SK-N-SH (cell line): ENCODE data around the gene TBL3.

Experiments
- CHD2 ChIP-seq: fragments of 150-350 bp; IDR thresholded peaks from 2 replicates; pipeline ENCODE4 v1.6.1; 2018; ENCODE audit warnings: low read length; ENCODE audit not compliant: partially characterized antibody
- EP300 ChIP-seq, 2 experiments: IDR thresholded peaks; 2 replicates each; pipeline versions ENCODE4 v1.4.0 to v1.6.1; 2012; ENCODE audit warnings: borderline replicate concordance in 1 of 2, low read depth in 1 of 2, low read length in 1 of 2
- EZH2phosphoT487 ChIP-seq: fragments of 200-600 bp; sonication (generic); IDR thresholded peaks from 2 replicates; pipeline ENCODE4 v1.6.1; 2017; ENCODE audit warnings: low read depth, mixed run types, mild to moderate bottlenecking, antibody characterized with exemption, moderate library complexity, borderline replicate concordance
- FOXM1 ChIP-seq: IDR thresholded peaks from 2 replicates; pipeline ENCODE4 v1.4.0; 2012; ENCODE audit warnings: low read depth, mild to moderate bottlenecking
- GATA2 ChIP-seq: sonication (generic); formaldehyde crosslinking; IDR thresholded peaks from 2 replicates; pipeline ENCODE4 v1.5.0; 2020; ENCODE audit warnings: mild to moderate bottlenecking, missing genetic modification reagents
- IRF3 ChIP-seq: fragments of 150-350 bp; IDR thresholded peaks from 2 replicates; pipeline ENCODE4 v1.6.1; 2016; ENCODE audit warnings: mild to moderate bottlenecking, low read depth, low read length
- POLR2AphosphoS5 ChIP-seq: IDR thresholded peaks from 2 replicates; pipeline ENCODE4 v1.6.1; 2012; ENCODE audit warnings: low read depth, low read length
- RAD21 ChIP-seq: IDR thresholded peaks from 2 replicates; pipeline ENCODE4 v1.6.1; 2012; ENCODE audit warnings: mild to moderate bottlenecking, low read length
- RCOR1 ChIP-seq: fragments of 150-350 bp; IDR thresholded peaks from 2 replicates; pipeline ENCODE4 v1.6.1; 2017; ENCODE audit warnings: antibody characterized with exemption, low read length
- TAF1 ChIP-seq: IDR thresholded peaks from 2 replicates; pipeline ENCODE4 v1.6.1; 2012; ENCODE audit warnings: low read depth, mild to moderate bottlenecking, low read length, moderate library complexity, borderline replicate concordance
- YY1 ChIP-seq: IDR thresholded peaks from 2 replicates; pipeline ENCODE4 v1.4.0; 2012; ENCODE audit warnings: low read depth, mild to moderate bottlenecking
- TF ChIP-seq, protein P1 (sequence below): fragments of 200-600 bp; sonication (generic); IDR thresholded peaks from 2 replicates; pipeline ENCODE4 v1.6.1; 2017; ENCODE audit warnings: antibody characterized with exemption, mild to moderate bottlenecking, moderate library complexity
- TF ChIP-seq, protein P2 (sequence below): IDR thresholded peaks from 2 replicates; pipeline ENCODE4 v1.6.1; 2012; ENCODE audit warnings: mild to moderate bottlenecking, low read depth, low read length, moderate library complexity

DNA sequence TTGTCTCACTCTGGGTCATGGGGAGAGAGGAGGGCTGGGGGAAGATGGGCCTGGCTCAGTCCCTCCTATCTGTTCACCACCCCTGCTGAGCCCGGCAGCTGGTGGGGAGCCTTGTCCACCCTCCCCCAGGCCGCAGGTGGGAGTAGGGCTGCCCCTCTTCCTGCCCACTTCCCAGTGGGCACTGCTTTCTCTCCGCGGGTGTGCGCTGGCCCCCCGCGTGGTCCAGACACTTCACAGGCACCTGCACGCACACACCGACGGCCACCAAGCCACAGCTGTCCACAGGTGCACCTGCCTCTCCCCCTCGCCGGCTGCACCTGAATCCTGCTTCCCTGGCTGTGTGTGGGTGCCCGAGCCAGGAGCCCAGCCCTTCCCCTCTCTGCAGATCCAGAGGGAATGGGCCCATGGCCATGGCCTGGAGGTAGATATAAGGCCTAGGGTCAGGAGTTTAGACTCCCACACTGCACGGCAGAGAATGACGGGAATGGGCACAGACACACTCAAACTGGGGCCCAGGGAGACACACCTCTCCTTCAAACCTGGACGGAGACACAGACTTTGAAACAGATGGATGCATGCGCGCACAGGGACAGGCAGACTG is 56.9 kb downstream of the TBL3 start:
- TF ChIP-seq IRF3 (no peak), POLR2AphosphoS5 (no peak), FOXM1 (no peak), RAD21 (no peak), TAF1 (no peak), CHD2 (no peak), GATA2 (no peak), YY1 (no peak), EP300 (IDR thresholded peaks at IDR 0.05; ENCODE audit: borderline replicate concordance in 1 of 2, low read depth in 1 of 2, low read length in 1 of 2) (no peak), EZH2phosphoT487 (no peak), RCOR1 (no peak)
- TF ChIP-seq, protein P1, sequence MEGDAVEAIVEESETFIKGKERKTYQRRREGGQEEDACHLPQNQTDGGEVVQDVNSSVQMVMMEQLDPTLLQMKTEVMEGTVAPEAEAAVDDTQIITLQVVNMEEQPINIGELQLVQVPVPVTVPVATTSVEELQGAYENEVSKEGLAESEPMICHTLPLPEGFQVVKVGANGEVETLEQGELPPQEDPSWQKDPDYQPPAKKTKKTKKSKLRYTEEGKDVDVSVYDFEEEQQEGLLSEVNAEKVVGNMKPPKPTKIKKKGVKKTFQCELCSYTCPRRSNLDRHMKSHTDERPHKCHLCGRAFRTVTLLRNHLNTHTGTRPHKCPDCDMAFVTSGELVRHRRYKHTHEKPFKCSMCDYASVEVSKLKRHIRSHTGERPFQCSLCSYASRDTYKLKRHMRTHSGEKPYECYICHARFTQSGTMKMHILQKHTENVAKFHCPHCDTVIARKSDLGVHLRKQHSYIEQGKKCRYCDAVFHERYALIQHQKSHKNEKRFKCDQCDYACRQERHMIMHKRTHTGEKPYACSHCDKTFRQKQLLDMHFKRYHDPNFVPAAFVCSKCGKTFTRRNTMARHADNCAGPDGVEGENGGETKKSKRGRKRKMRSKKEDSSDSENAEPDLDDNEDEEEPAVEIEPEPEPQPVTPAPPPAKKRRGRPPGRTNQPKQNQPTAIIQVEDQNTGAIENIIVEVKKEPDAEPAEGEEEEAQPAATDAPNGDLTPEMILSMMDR: no peak
- TF ChIP-seq, protein P2, sequence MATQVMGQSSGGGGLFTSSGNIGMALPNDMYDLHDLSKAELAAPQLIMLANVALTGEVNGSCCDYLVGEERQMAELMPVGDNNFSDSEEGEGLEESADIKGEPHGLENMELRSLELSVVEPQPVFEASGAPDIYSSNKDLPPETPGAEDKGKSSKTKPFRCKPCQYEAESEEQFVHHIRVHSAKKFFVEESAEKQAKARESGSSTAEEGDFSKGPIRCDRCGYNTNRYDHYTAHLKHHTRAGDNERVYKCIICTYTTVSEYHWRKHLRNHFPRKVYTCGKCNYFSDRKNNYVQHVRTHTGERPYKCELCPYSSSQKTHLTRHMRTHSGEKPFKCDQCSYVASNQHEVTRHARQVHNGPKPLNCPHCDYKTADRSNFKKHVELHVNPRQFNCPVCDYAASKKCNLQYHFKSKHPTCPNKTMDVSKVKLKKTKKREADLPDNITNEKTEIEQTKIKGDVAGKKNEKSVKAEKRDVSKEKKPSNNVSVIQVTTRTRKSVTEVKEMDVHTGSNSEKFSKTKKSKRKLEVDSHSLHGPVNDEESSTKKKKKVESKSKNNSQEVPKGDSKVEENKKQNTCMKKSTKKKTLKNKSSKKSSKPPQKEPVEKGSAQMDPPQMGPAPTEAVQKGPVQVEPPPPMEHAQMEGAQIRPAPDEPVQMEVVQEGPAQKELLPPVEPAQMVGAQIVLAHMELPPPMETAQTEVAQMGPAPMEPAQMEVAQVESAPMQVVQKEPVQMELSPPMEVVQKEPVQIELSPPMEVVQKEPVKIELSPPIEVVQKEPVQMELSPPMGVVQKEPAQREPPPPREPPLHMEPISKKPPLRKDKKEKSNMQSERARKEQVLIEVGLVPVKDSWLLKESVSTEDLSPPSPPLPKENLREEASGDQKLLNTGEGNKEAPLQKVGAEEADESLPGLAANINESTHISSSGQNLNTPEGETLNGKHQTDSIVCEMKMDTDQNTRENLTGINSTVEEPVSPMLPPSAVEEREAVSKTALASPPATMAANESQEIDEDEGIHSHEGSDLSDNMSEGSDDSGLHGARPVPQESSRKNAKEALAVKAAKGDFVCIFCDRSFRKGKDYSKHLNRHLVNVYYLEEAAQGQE: no peak
